Activated T-cell treated with anti-CD3 and anti-CD28 coated beads for 24 hours (primary cell): ENCODE measurements around the gene DLX2.

Experiments
- DNase-seq: peaks from one replicate; pipeline ENCODE4 v3.0.0-alpha.2; 2020; ENCODE audit warnings: low read depth

The DLX2 gene

DNA sequence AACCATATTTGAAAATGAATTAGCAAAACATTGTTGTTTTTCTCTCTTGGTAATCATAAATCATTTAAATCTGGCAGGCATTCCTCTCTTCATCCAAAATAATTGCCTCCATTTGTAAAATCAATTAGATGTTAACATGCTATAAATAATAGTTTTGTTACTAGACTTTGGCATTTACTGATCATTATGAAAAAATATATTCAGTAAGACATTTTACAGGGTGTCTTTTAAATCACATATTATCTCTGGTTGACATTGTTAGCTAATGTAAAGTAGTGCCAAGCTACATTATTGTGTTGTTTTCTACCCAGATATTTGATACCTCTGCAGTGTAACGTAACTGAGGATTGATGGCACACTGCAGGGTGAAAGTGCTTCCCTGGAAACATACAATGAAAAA, 49.2 kb downstream of the DLX2 start:
- no peak for DNase-seq

DNA sequence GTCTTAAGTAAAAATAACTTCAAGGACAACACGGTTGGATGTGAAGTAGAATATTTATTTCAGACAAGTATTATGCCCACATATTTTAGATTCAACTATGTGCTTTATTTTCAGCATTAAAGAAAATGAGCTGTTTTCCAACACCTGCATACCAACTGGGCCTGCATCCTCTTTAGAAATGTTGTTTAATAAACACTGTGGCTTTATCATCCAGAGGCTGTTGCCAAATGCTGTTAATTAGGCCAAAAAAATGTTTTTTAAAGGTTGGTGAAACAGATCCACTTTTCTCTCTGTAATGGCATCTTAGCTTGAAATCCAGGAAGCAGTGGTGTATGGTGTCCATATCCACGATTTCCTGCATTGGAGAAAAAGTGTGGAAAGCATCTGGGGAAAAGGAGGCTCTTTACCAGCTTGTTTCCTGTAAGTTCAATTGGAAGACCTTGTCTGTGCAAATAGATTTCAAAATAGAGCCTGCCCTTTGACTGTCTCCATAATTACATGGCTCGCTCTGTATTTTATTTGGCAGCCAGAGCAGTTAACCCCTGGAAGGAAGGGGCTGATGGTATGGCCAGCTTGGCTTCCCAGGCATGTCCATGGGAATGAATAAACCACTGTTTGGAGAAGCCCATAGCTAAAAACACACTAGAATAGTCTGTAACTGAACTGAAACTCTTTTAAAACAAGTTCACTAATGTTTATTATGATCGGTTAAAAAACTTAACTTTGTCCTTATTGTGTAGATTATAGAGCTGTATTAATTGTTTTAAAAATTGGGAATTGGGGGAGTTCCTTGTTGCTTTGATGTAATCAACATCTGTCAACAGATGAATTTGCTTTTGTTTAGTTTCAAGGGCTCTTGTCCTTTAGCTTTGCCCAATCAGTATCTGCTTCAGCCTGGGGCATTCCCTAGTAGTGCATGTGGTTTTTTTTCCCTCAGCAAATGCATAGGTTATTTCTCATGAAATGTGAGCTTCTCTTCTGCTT, 50.4 kb downstream of the DLX2 start:
- DNase-seq = no peak

DNA sequence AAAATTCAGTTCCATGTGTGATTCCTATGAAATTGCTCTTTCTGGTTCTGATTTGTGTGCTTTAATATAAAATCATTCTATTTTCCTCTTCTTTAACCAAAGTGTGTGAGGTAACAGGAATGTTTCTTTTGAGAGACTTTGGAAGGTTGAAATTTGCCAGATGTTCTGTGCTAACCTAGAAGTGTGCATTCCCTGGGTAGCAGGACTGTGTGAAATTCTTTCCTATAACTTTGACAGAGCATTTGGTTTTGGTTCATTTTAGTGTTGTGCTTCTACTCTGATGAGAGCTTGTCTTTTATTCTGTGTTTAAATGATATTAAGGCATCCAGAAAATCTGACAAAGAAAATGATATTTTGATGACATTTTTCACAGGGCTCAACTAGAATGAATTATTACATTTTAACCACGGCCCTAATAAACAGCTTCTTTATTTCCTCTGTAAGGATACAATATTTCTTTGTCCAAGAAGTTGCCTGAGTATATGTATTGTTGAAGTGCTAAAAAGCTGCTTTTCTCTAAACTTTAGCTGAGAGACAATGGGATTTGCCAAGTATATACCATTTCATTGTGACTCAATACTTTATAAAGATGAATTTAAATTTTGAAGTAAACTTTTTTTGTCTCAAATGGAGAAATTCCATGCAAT, 52.1 kb downstream of the DLX2 start:
- DNase-seq = no peak

DNA sequence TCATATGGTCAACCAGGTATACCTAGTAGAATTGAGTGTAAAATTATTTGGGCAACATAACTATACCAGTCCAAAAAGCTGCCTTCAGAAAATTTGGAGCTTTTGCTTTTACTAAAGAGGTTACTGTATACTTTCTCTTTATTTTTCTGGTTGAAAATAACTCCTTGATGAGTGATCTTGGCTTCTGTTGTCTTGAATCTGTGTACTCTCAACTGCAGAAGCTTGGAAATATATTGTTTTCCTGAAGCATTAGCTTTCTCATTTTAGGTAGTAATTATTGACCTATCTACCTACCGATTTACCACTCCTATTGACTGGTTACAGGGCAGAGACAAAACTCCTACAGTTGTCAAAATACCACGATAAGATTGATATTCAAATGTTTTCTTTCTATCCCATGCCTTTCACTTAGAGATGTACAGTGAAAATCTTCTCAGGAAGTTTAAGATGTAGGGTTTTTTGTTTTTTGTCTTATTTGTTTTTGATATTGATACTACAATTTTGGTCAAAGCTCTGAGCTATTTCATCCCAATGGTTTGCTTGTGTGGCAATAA, 53.1 kb downstream of the DLX2 start:
- no peak for DNase-seq
